Measurements from ENCODE around the gene CYBA.

- TF ChIP-seq POLR2A (IDR thresholded peaks at IDR 0.05; ENCODE audit: low read length) (no peak), GATA1 (IDR thresholded peaks at IDR 0.05; ENCODE audit: low read depth, low read length) (no peak)
These were observed 45.4 kb downstream of the CYBA start for GRCh38 chr16:88605186-88606147.
